WTC11 (cell line): ENCODE measurements around the gene MYRF. TPM values are rescaled to one million over a fixed set of nuclear protein-coding genes. Genes with fewer than 3 reads are reported as not detected.
A peak's percentile ranks its signal among the peaks of the same experiment; 100 is the strongest.

Experiments used
- ATAC-seq: fragments of 200-7000 bp; cut with Tn5 transposase; 2 replicates; pipeline ENCODE4 v1.10.0; 2021; ENCODE audit warnings: mild to moderate bottlenecking, moderate library complexity
- CTCF ChIA-PET: fragments of 300-600 bp; sonication (Branson Sonifier 250); formaldehyde crosslinking; loops from one replicate; lab custom pipeline; 2021; ENCODE audit warnings: antibody characterized with exemption; lab: Charles Lee
- POLR2A ChIA-PET: fragments of 350-600 bp; sonication (Branson Sonifier 250); formaldehyde crosslinking; loops from one replicate; lab custom pipeline; 2021; ENCODE audit warnings: antibody characterized with exemption; lab: Charles Lee
- DNase-seq: peaks from one replicate; pipeline ENCODE4 v3.0.0; 2021; ENCODE audit warnings: low spot score
- H3K27ac Mint-ChIP-seq: 2 replicates; pipeline ENCODE4 v1.8.0; 2021; ENCODE audit warnings: mixed read lengths
- H3K27me3 Mint-ChIP-seq: 2 replicates; pipeline ENCODE4 v1.8.0; 2021; ENCODE audit warnings: low read depth, mild to moderate bottlenecking, moderate library complexity, mixed read lengths
- H3K36me3 Mint-ChIP-seq: 2 replicates; pipeline ENCODE4 v1.8.0; 2021; ENCODE audit warnings: mixed read lengths
- H3K4me1 Mint-ChIP-seq: 2 replicates; pipeline ENCODE4 v1.8.0; 2022; ENCODE audit warnings: mixed read lengths
- H3K4me3 Mint-ChIP-seq: 2 replicates; pipeline ENCODE4 v1.8.0; 2021; ENCODE audit warnings: mild to moderate bottlenecking, moderate library complexity, mixed read lengths
- H3K9me3 Mint-ChIP-seq: 2 replicates; pipeline ENCODE4 v1.8.0; 2021; ENCODE audit warnings: mixed read lengths
- ARID4B ChIP-seq: sonication (generic); formaldehyde crosslinking; IDR thresholded peaks from 2 replicates; pipeline ENCODE4 v1.8.0; 2023; ENCODE audit warnings: missing genetic modification reagents, mild to moderate bottlenecking, borderline replicate concordance
- FOXP1 ChIP-seq: sonication (generic); formaldehyde crosslinking; IDR thresholded peaks from 2 replicates; pipeline ENCODE4 v1.8.0; 2022; ENCODE audit warnings: missing genetic modification reagents, mild to moderate bottlenecking, moderate library complexity, borderline replicate concordance
- KAT7 ChIP-seq: sonication (generic); formaldehyde crosslinking; IDR thresholded peaks from 2 replicates; pipeline ENCODE4 v1.8.1; 2023; ENCODE audit warnings: missing genetic modification reagents, mild to moderate bottlenecking, borderline replicate concordance
- NFYB ChIP-seq: sonication (generic); formaldehyde crosslinking; conservative IDR thresholded peaks from 2 replicates; pipeline ENCODE4 v1.8.0; 2022; ENCODE audit warnings: low read depth, missing genetic modification reagents
- NR2C2 ChIP-seq: sonication (generic); formaldehyde crosslinking; IDR thresholded peaks from 2 replicates; pipeline ENCODE4 v1.8.0; 2022; ENCODE audit warnings: mild to moderate bottlenecking, missing genetic modification reagents
- NR3C1 ChIP-seq: sonication (generic); formaldehyde crosslinking; conservative IDR thresholded peaks from 2 replicates; pipeline ENCODE4 v1.8.1; 2023; ENCODE audit warnings: low read depth, mild to moderate bottlenecking, missing genetic modification reagents
- OVOL2 ChIP-seq: fragments of 250-450 bp; sonication (Bioruptor Pico); IDR thresholded peaks from 2 replicates; pipeline ENCODE4 v1.9.0; 2021; ENCODE audit warnings: mild to moderate bottlenecking, borderline replicate concordance
- SMAD3 ChIP-seq: sonication (generic); formaldehyde crosslinking; IDR thresholded peaks from 2 replicates; pipeline ENCODE4 v1.8.0; 2022; ENCODE audit warnings: missing genetic modification reagents, mild to moderate bottlenecking, borderline replicate concordance
- SP1 ChIP-seq: sonication (generic); formaldehyde crosslinking; conservative IDR thresholded peaks from 2 replicates; pipeline ENCODE4 v1.8.1; 2022; ENCODE audit warnings: missing genetic modification reagents
- ZNF219 ChIP-seq: sonication (generic); formaldehyde crosslinking; IDR thresholded peaks from 2 replicates; pipeline ENCODE4 v1.8.0; 2023; ENCODE audit warnings: missing genetic modification reagents, mild to moderate bottlenecking, borderline replicate concordance
- ZNF425 ChIP-seq: fragments of 250-450 bp; sonication (Bioruptor Pico); conservative IDR thresholded peaks from 2 replicates; pipeline ENCODE4 v1.9.0; 2021; ENCODE audit warnings: mild to moderate bottlenecking
- ZNF532 ChIP-seq: fragments of 250-450 bp; sonication (Bioruptor Pico); IDR thresholded peaks from 2 replicates; pipeline ENCODE4 v1.9.0; 2021; ENCODE audit warnings: mild to moderate bottlenecking, borderline replicate concordance
- total RNA-seq: library from RNA; stranded (reverse); gene quantifications from 3 replicates; pipeline ENCODE4 v1.2.3, GENCODE V29; 2021
- TF ChIP-seq, protein P1 (sequence below): sonication (generic); formaldehyde crosslinking; IDR thresholded peaks from 2 replicates; pipeline ENCODE4 v1.8.1; 2022; ENCODE audit warnings: mild to moderate bottlenecking, missing genetic modification reagents, moderate library complexity, borderline replicate concordance
- TF ChIP-seq, protein P2 (sequence below): sonication (generic); formaldehyde crosslinking; IDR thresholded peaks from 2 replicates; pipeline ENCODE4 v1.8.1; 2022; ENCODE audit warnings: low read depth, mild to moderate bottlenecking, moderate library complexity, missing genetic modification reagents, borderline replicate concordance

MYRF gene
- total RNA-seq, 1 experiment from 2014 or later = 5.9 TPM

- 0 out of 2 replicates have a peak, but pooled peaks have one; percentile 0 for ATAC-seq
- H3K4me1 Mint-ChIP-seq = peaks cover 18% of the 10 kb centered on the region
- CTCF ChIA-PET = interaction anchor here (0.6 to 5.8 kb wide), 19 partner anchors 14 to 891 kb away, joined by 3 to 64 read pairs (median 8); partner anchors contain the start of genes FADS2, FEN1 and TMEM258
- H3K4me3 Mint-ChIP-seq = peak overlapping the region; percentile 94
- peak; percentile 88 for TF ChIP-seq NFYB (CRISPR knock-in tag)
- TF ChIP-seq ZNF425 (CRISPR knock-in tag) = no peak
- no peaks in the 10 kb centered on the region; the same call in 1 of the 2 replicates for H3K27me3 Mint-ChIP-seq
- peak overlapping the region; percentile 100 for H3K27ac Mint-ChIP-seq
- peaks cover 4% of the 10 kb centered on the region; the same call in 1 of the 2 replicates for H3K9me3 Mint-ChIP-seq
- no peak for DNase-seq
- peaks cover 52% of the 10 kb centered on the region for H3K36me3 Mint-ChIP-seq
- POLR2A ChIA-PET = interaction anchor here (0.9 to 3.2 kb wide), 18 partner anchors 9 to 215 kb away, joined by 3 to 66 read pairs (median 4); partner anchors contain the start of genes FADS2, FEN1, FTH1 and TMEM258
These were observed 62.0 kb downstream of the MYRF start for GRCh38 chr11:61814247-61814957.

DNA sequence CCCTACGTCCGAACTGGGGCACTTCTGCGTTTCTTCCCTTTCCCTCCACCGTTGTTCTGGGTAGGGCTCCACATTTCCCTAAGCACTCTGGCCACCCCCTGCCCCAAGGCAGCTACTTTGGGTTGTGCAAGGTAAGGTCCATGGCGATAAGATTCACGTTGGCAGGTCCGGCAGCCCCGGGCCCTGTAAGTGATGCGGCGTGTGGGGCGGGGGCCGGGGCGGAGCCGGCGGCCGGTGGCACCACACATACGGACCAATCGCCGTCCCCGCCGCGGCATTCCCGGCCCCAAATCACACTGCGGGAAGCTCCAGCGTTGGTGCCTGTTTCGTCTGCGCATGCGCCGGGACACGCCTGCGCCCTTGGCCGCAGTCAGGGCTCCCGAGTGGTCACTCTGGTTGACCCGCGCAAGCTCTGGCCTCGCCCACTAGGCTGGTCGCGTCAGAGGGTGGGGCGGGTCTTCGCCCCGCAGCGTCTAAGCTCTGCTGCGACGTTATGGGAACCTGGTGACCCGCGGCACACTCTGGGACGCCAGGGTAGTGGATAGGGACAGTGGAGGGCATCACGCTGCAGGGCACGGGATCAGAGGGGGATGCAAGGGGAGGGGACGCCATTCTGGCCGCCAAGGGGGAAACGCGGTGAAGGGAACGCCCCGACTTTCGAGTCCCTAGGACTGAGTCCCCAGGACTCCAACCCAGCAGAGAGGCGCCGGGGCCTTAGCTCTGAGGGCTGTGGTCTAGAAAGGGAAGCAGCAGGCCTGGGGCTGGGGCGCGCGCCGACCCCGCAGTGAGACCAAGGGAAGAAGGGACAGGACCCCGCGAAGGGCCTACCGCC lies 62.7 kb downstream of the MYRF start:
- peak; percentile 96 for DNase-seq
- peaks cover 44% of the 10 kb centered on the region for H3K36me3 Mint-ChIP-seq
- POLR2A ChIA-PET = interaction anchor here (0.9 to 3.2 kb wide), 20 partner anchors 9 to 293 kb away, joined by 3 to 66 read pairs (median 4); partner anchors contain the start of genes FADS2, FEN1, FTH1 and TMEM258
- ATAC-seq = peak; percentile 75
- H3K27me3 Mint-ChIP-seq = no peaks in the 10 kb centered on the region; the same call in 1 of the 2 replicates
- H3K4me3 Mint-ChIP-seq = peak overlapping the region; percentile 94
- peak overlapping the region; percentile 100 for H3K27ac Mint-ChIP-seq
- H3K4me1 Mint-ChIP-seq = peaks cover 20% of the 10 kb centered on the region
- CTCF ChIA-PET = interaction anchor here (0.6 to 5.8 kb wide), 21 partner anchors 13 to 891 kb away, joined by 3 to 64 read pairs (median 8); partner anchors contain the start of genes FADS2, FEN1 and TMEM258
- peaks cover 4% of the 10 kb centered on the region; the same call in 1 of the 2 replicates for H3K9me3 Mint-ChIP-seq
- no peak for TF ChIP-seq ZNF532 (CRISPR knock-in tag)
- TF ChIP-seq NR3C1 (CRISPR knock-in tag) = no peak
- TF ChIP-seq SP1 = peak; percentile 94
- 0 out of 2 replicates have a peak, but pooled peaks have one; percentile 50 for TF ChIP-seq ARID4B (CRISPR knock-in tag)
- no peak for TF ChIP-seq NR2C2
- TF ChIP-seq, protein P1, sequence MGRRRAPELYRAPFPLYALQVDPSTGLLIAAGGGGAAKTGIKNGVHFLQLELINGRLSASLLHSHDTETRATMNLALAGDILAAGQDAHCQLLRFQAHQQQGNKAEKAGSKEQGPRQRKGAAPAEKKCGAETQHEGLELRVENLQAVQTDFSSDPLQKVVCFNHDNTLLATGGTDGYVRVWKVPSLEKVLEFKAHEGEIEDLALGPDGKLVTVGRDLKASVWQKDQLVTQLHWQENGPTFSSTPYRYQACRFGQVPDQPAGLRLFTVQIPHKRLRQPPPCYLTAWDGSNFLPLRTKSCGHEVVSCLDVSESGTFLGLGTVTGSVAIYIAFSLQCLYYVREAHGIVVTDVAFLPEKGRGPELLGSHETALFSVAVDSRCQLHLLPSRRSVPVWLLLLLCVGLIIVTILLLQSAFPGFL (CRISPR knock-in tag) = no peak
- TF ChIP-seq ZNF219 (CRISPR knock-in tag) = no peak; the same call in 1 of the 2 replicates
- peak; percentile 68; the same call in 1 of the 2 replicates for TF ChIP-seq FOXP1
- TF ChIP-seq, protein P2, sequence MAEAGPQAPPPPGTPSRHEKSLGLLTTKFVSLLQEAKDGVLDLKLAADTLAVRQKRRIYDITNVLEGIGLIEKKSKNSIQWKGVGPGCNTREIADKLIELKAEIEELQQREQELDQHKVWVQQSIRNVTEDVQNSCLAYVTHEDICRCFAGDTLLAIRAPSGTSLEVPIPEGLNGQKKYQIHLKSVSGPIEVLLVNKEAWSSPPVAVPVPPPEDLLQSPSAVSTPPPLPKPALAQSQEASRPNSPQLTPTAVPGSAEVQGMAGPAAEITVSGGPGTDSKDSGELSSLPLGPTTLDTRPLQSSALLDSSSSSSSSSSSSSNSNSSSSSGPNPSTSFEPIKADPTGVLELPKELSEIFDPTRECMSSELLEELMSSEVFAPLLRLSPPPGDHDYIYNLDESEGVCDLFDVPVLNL (CRISPR knock-in tag) = no peak
- peak; percentile 68; the same call in 1 of the 2 replicates for TF ChIP-seq KAT7 (CRISPR knock-in tag)
- TF ChIP-seq OVOL2 = no peak
- peak; percentile 5; the same call in 1 of the 2 replicates for TF ChIP-seq SMAD3 (CRISPR knock-in tag)
